ENCODE measurements around the gene DOCK1. TPM values are rescaled to one million over a fixed set of nuclear protein-coding genes. Genes with fewer than 3 reads are reported as not detected.

Gene DOCK1
- total RNA-seq, 1 donor from 2014 or later: 57.8 TPM

DNA sequence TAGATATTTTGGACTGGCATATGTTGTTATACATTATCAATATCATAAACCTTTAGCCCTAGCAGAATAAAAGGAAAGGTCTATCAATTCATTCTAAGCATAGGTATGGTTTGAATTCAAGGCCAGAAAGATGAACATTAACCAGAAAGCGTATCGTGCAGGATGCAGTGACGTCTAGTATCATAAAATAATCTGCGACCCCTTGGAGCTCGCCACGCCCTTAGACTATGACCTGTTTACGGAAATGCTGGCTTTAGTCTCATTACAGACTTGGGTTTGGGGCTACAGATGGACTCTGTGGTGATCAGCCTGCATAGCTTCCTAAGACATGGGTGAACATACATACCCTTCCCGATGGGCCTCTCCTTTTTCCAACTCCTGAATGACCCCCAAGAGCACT, 269.6 kb downstream of the DOCK1 start:
- Mint-ChIP-seq H3K9me3 (ENCODE audit: low read depth) (no peaks in the 10 kb centered on the region), H3K4me3 (ENCODE audit: unreplicated experiment) (no peak overlapping the region), H3K4me1 (ENCODE audit: low read depth) (no peaks in the 10 kb centered on the region), H3K27me3 (ENCODE audit: low read depth) (no peaks in the 10 kb centered on the region), H3K36me3 (ENCODE audit: low read depth) (peaks cover 6% of the 10 kb centered on the region), H3K27ac (ENCODE audit: unreplicated experiment) (no peak overlapping the region)
- TF ChIP-seq, protein P1, sequence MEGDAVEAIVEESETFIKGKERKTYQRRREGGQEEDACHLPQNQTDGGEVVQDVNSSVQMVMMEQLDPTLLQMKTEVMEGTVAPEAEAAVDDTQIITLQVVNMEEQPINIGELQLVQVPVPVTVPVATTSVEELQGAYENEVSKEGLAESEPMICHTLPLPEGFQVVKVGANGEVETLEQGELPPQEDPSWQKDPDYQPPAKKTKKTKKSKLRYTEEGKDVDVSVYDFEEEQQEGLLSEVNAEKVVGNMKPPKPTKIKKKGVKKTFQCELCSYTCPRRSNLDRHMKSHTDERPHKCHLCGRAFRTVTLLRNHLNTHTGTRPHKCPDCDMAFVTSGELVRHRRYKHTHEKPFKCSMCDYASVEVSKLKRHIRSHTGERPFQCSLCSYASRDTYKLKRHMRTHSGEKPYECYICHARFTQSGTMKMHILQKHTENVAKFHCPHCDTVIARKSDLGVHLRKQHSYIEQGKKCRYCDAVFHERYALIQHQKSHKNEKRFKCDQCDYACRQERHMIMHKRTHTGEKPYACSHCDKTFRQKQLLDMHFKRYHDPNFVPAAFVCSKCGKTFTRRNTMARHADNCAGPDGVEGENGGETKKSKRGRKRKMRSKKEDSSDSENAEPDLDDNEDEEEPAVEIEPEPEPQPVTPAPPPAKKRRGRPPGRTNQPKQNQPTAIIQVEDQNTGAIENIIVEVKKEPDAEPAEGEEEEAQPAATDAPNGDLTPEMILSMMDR (IDR thresholded peaks at IDR 0.05): no peak
- no peak for DNase-seq (ENCODE audit: low spot score)

DNA sequence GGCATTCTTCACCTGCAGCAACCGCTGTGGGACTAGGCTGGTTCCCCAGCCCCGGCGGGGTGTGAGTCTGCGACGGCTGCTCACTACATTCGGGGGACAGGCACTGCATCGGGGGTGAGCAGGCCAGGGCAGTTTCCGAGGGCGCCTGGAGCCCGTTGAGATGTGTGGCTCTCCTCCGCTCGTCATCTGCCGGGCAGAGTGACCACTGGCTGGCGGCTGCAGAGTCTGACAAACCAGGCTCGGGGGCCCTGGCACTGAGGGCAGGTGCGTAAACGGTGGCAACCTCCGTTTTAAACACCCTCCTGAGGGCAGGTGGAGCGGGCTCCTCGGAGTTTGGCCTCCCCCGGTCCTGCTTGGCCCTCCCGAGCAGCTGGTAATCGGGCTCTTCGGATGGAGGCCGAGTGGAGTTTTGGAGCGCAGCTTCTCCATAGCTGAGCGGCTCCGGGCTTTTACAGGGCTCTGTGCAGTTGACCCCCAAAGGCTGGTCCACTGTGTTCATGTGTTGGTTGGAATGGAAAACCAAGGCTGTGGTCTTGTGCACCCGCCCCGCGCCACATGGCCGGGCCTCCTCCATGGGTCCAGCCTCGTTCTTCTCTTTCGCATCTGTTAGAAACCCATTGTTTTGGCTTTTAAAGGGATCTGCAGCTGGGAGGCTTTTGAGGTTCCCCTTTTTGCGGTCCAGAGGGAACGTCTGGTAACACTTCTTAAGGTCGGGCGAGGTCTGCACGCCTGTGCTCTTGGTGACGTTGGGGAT, 270.3 kb downstream of the DOCK1 start:
- no peaks in the 10 kb centered on the region for H3K9me3 Mint-ChIP-seq (ENCODE audit: low read depth)
- H3K4me3 Mint-ChIP-seq (ENCODE audit: unreplicated experiment): no peak overlapping the region
- no peaks in the 10 kb centered on the region for H3K4me1 Mint-ChIP-seq (ENCODE audit: low read depth)
- DNase-seq (ENCODE audit: low spot score): no peak
- no peak overlapping the region for H3K27ac Mint-ChIP-seq (ENCODE audit: unreplicated experiment)
- TF ChIP-seq, protein P1 (IDR thresholded peaks at IDR 0.05): no peak
- peaks cover 6% of the 10 kb centered on the region for H3K36me3 Mint-ChIP-seq (ENCODE audit: low read depth)
- no peaks in the 10 kb centered on the region for H3K27me3 Mint-ChIP-seq (ENCODE audit: low read depth)

DNA sequence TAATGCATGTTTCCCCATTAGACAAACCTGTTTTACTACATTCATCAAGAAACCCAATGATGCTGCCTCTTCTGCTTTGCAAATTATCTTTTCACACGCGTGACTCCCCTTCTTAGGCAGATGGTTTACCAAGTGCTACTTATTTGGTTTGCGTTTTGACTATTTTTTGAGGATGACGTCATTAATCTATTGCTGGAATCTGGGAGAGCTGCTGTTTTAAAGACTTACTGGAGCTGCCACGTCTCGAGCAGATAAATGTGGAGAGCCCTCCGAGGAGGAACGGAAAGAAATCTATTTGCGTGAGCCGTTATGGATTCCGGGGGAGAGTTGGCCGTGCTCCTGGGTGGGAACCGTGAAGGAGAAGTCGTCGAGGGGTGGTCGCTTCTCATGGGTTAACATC, 271.4 kb downstream of the DOCK1 start:
- no peaks in the 10 kb centered on the region for H3K9me3 Mint-ChIP-seq (ENCODE audit: low read depth)
- no peak overlapping the region for H3K27ac Mint-ChIP-seq (ENCODE audit: unreplicated experiment)
- no peaks in the 10 kb centered on the region for H3K4me1 Mint-ChIP-seq (ENCODE audit: low read depth)

DNA sequence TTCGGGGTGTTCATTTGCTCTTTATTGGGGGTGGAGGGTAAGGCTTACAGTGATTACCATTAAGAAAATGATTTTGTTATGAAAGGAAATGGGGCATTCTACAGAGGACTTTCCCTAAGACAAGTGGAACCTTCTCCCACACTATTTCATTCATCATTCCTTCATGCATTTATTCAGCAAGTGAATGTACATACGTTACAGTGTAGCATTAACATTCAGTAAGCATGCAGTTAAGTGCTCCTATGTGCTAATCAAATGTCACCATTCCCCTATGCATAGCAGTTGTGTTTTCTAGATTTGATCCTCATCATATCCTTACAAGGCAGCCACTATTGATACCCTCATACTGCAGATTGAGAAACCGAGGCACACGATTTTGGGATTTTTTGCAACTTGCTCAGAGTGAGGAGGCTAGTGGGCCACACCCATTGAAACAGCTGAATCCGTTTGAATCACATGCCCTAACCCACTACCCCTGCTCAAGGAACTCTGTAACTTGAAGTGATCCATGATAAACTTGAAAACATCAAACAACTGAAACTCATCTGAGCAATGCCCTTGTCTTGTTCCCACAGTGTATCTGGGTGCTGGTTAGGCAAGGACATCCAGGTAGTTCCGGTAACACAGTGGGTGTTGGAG, 274.5 kb downstream of the DOCK1 start:
- H3K9me3 Mint-ChIP-seq (ENCODE audit: low read depth): no peaks in the 10 kb centered on the region
- no peaks in the 10 kb centered on the region for H3K4me1 Mint-ChIP-seq (ENCODE audit: low read depth)
- TF ChIP-seq, protein P1 (IDR thresholded peaks at IDR 0.05): no peak
- no peak overlapping the region for H3K27ac Mint-ChIP-seq (ENCODE audit: unreplicated experiment)
- H3K4me3 Mint-ChIP-seq (ENCODE audit: unreplicated experiment): no peak overlapping the region
- DNase-seq (ENCODE audit: low spot score): no peak
- peaks cover 6% of the 10 kb centered on the region for H3K36me3 Mint-ChIP-seq (ENCODE audit: low read depth)
- no peaks in the 10 kb centered on the region for H3K27me3 Mint-ChIP-seq (ENCODE audit: low read depth)

More for the DNA sequence above, 271.4 kb downstream of the DOCK1 start:
- no peak overlapping the region for H3K4me3 Mint-ChIP-seq (ENCODE audit: unreplicated experiment)
- TF ChIP-seq, protein P1 (IDR thresholded peaks at IDR 0.05): no peak
- peaks cover 6% of the 10 kb centered on the region for H3K36me3 Mint-ChIP-seq (ENCODE audit: low read depth)
- DNase-seq (ENCODE audit: low spot score): no peak
- H3K27me3 Mint-ChIP-seq (ENCODE audit: low read depth): no peaks in the 10 kb centered on the region

DNA sequence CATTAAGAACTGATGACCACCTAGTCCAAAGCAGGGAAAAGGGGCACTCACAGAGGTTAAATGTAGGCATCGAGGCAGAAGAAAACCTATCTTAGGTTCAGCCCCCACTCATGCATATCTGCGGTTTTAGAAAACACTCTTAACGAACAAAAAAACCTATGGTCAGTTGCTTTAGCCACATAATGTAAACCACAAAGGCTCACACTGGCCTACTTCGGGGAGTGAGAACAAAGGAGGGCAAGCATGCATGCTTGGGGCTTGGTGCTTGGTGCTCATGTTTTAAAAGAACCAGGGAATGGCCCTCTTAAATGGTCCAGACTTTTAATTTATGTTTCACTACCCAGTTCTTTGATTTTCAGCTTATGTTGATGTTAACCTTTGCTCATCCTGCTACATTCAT, 276.9 kb downstream of the DOCK1 start:
- H3K4me3 Mint-ChIP-seq (ENCODE audit: unreplicated experiment): no peak overlapping the region
- no peaks in the 10 kb centered on the region for H3K27me3 Mint-ChIP-seq (ENCODE audit: low read depth)
- TF ChIP-seq, protein P1 (IDR thresholded peaks at IDR 0.05): no peak
- H3K27ac Mint-ChIP-seq (ENCODE audit: unreplicated experiment): no peak overlapping the region
- H3K4me1 Mint-ChIP-seq (ENCODE audit: low read depth): no peaks in the 10 kb centered on the region
- peaks cover 3% of the 10 kb centered on the region for H3K36me3 Mint-ChIP-seq (ENCODE audit: low read depth)
- peaks cover 2% of the 10 kb centered on the region for H3K9me3 Mint-ChIP-seq (ENCODE audit: low read depth)
- DNase-seq (ENCODE audit: low spot score): no peak
